Measurements from ENCODE around the gene YRDC. TPM values are rescaled to one million over a fixed set of nuclear protein-coding genes. Genes with fewer than 3 reads are reported as not detected.

YRDC gene
- total RNA-seq, 2 donors from 2014 or later, result 8.7 to 9.7 TPM

DNA sequence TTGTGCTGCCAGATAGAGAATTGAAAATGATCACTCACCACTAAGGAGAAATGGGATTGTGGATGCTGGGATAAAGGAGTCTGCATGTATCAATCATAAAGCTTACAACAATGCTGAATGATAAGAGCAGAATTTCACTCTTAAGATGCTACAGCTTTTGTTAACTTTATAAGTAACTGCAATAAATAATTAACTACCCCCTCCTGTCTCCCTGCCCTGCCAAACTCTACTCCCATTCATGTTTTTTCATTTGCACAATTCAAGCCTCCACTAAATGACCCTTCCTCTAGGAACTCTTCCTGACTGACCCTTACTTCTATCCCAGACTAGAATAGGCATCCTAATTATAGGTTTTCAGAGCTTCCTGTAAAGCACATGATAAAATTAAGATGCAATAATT is 36.5 kb upstream of the YRDC start:
- no peaks in the 10 kb centered on the region for H3K9me3 ChIP-seq
- H3K27ac ChIP-seq, result no peak overlapping the region
- DNase-seq (ENCODE audit: low spot score) (no peak), ATAC-seq (ENCODE audit: insufficient number of reproducible peaks, low FRiP score, low read depth) (no peak)
- H3K4me3 ChIP-seq, result no peak overlapping the region
- no peak for TF ChIP-seq CTCF (IDR thresholded peaks at IDR 0.05)
- peaks cover 6% of the 10 kb centered on the region for H3K36me3 ChIP-seq
- H3K4me1 ChIP-seq (ENCODE audit: control insufficient read depth in 1 of 2, low read depth in 2 of 2), result no peaks in the 10 kb centered on the region
- H3K27me3 ChIP-seq (replicated peaks; ENCODE audit: insufficient read depth), result no peaks in the 10 kb centered on the region

GRCh38 chr1:37841652-37842051 is 33.6 kb upstream of the YRDC start:
- Histone ChIP-seq H3K4me1 (ENCODE audit: control insufficient read depth in 1 of 2, low read depth in 2 of 2) (no peaks in the 10 kb centered on the region), H3K9me3 (no peaks in the 10 kb centered on the region), H3K27me3 (replicated peaks; ENCODE audit: insufficient read depth) (no peaks in the 10 kb centered on the region), H3K4me3 (no peak overlapping the region), H3K36me3 (peaks cover 22% of the 10 kb centered on the region), H3K27ac (no peak overlapping the region)
- ATAC-seq (ENCODE audit: insufficient number of reproducible peaks, low FRiP score, low read depth) (no peak), DNase-seq (ENCODE audit: low spot score) (no peak)
- no peak for TF ChIP-seq CTCF (IDR thresholded peaks at IDR 0.05)

GRCh38 chr1:37840711-37841110 is 32.7 kb upstream of the YRDC start:
- no peak for DNase-seq (ENCODE audit: low spot score)
- Histone ChIP-seq H3K27me3 (replicated peaks; ENCODE audit: insufficient read depth) (no peaks in the 10 kb centered on the region), H3K36me3 (peaks cover 26% of the 10 kb centered on the region), H3K9me3 (no peaks in the 10 kb centered on the region), H3K27ac (no peak overlapping the region), H3K4me1 (ENCODE audit: control insufficient read depth in 1 of 2, low read depth in 2 of 2) (no peaks in the 10 kb centered on the region), H3K4me3 (no peak overlapping the region)
- TF ChIP-seq CTCF (IDR thresholded peaks at IDR 0.05), result no peak
- ATAC-seq (ENCODE audit: insufficient number of reproducible peaks, low FRiP score, low read depth), result no peak

- Histone ChIP-seq H3K36me3 (peaks cover 35% of the 10 kb centered on the region), H3K4me3 (no peak overlapping the region), H3K4me1 (ENCODE audit: control insufficient read depth in 1 of 2, low read depth in 2 of 2) (no peaks in the 10 kb centered on the region), H3K27ac (no peak overlapping the region), H3K27me3 (replicated peaks; ENCODE audit: insufficient read depth) (no peaks in the 10 kb centered on the region), H3K9me3 (no peaks in the 10 kb centered on the region)
- TF ChIP-seq CTCF (IDR thresholded peaks at IDR 0.05), result no peak
- no peak for ATAC-seq (ENCODE audit: insufficient number of reproducible peaks, low FRiP score, low read depth)
- DNase-seq (ENCODE audit: low spot score), result no peak
Measured at GRCh38 chr1:37839676-37840075, 31.7 kb upstream of the YRDC start.

- Histone ChIP-seq H3K27ac (no peak overlapping the region), H3K4me1 (ENCODE audit: control insufficient read depth in 1 of 2, low read depth in 2 of 2) (no peaks in the 10 kb centered on the region), H3K4me3 (no peak overlapping the region), H3K9me3 (no peaks in the 10 kb centered on the region), H3K36me3 (peaks cover 55% of the 10 kb centered on the region), H3K27me3 (replicated peaks; ENCODE audit: insufficient read depth) (no peaks in the 10 kb centered on the region)
- ATAC-seq (ENCODE audit: insufficient number of reproducible peaks, low FRiP score, low read depth) (no peak), DNase-seq (ENCODE audit: low spot score) (no peak)
- TF ChIP-seq CTCF (IDR thresholded peaks at IDR 0.05), result no peak
Measured at GRCh38 chr1:37836788-37837187, 28.8 kb upstream of the YRDC start.

Measured in thoracic aorta (tissue), 2 donors.